Stimulated activated CD8-positive, alpha-beta memory T cell treated with anti-CD3 and anti-CD28 coated beads, Interleukin-2, amount 100 ng/mL, for 48 hours (primary cell): Measurements from ENCODE around the gene PDPK1.
"Not testable (repeated sequence)": the region's sequence is repeated elsewhere in the genome, so short reads cannot be mapped to it uniquely, and the experiment has no call there.

Source experiments
- DNase-seq, 2 donors: peaks; one replicate each; pipeline ENCODE4 v3.0.0-alpha.2; 2020; ENCODE audit warnings: low read depth in 2 of 2

Gene PDPK1

DNA sequence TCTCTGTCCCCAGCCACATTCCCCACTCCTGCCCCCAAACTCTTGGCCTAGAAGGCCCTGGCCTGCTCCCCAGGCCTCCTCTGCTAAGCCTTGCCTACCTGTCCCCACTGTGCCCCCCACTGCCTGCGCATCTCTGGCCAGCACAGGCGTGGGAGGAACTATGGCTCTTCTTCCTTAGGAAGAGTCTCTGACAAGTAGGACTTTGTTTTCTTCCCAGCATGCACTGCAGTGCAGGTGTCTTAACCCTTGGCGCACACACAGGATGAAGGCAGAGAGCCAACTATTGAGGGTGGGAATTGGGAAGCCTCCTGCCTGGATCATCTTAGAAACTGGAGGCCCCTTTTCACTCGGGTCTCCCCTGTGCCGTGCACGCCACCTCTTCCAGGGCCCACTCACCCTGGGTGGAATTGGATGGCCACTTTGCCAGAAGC lies 14.0 kb upstream of the PDPK1 start:
- no peak for DNase-seq

DNA sequence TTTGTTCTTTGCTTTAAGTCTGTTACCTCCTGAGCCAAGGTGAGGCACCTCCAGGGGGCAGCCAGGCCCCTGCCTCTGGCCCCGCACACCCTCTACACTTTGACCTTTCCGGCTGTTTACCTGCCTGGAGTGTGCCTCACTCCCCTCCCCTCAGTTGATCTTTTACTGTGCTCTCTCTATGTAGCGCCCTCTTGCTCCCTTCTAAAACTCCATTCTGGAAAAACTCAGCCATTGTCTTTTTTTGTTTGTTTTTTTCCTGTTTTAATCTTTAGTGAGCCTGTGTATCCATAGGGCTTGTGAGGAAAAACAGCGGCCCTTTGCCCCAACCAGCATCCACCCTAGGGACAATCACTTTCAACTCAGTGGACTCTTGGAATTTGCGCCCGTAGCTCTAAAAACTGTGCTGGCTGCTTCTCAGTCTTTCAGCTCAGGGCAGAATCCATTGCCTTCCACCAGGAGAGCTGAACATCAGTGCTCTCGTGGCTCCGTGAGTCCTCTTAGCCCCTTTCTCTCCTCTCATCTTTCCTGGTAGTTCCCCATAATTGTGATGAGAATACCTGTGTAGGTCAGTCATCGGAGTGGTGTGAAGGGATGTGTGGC lies 13.4 kb upstream of the PDPK1 start:
- no peak for DNase-seq

- DNase-seq, result no peak
Measured at GRCh38 chr16:2526135-2526534, 11.7 kb upstream of the PDPK1 start.

DNA sequence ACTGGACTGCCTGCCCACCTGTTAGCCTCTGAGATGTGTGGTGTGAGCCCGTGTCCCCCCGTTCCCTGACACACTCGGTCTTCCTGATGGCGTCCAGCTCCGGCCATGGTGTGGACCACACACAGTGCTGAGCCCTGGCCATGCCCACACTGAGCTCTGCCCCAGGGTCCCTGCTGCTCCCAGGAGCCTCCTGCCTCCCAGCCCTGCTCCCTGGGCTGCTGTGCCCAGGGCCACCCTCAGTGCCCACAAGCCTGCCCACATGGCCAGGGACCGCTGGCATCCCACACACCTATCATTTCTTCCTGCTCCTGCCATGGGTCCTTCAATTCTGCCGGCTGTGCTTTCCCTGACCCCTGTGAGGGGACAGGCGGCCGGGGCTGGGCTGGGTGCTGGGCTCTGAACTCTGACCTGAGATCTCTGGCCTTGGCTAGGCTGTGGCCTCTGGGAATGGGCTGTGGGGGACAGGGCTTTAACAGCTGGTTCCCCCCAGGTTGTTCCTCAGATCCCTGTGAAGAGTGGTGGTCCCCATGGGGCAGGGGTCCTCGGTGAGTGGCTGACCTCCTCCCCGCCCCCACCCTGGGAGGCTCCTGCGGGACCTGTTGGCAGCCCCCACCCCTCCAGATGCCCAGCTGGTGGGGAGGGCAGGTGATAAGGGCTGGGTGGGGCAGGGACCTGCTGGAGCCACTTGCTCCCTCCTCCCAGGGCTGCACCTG lies 10.6 kb upstream of the PDPK1 start:
- no peak for DNase-seq

DNA sequence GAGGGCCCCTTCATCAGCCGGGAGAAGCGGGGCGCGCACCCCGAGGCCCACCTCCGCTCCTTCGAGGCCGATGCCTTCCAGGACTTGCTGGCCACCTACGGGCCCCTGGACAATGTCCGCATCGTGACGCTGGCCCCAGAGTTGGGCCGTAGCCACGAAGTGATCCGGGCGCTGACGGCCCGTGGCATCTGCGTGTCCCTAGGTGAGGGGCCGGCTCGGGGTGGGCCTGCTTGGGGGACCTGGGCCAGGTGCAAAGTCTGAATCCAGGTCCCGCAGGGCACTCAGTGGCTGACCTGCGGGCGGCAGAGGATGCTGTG lies 10.1 kb upstream of the PDPK1 start:
- no peak for DNase-seq

- no peak for DNase-seq
Measured at GRCh38 chr16:2528161-2529060, 9.4 kb upstream of the PDPK1 start.

- DNase-seq, result no peak
Measured at GRCh38 chr16:2529061-2529931, 8.5 kb upstream of the PDPK1 start.

- DNase-seq, result no peak
Measured at GRCh38 chr16:2529961-2530628, 7.7 kb upstream of the PDPK1 start.

- DNase-seq, result no peak
Measured at GRCh38 chr16:2530629-2531318, 7.0 kb upstream of the PDPK1 start.

DNA sequence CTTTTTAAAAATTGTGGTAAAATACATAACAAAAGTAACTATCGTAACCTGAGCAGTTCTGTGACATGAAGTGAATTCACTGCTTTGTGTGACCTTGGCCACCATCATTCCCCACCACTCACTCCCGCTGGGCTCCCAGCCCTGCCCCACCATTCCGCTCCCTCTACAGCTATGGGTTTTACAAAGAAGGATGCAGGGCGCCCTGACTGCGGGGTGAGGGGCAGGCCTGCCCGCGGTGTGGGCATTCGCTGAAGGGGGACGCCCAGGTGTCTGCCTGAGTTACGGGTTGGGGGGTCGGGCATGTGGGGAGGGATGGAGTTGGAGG lies 6.5 kb upstream of the PDPK1 start, which contains the start of gene CEMP1:
CEMP1 (minus strand) TSS at position 38 of the 325 bp plus-strand sequence. CDS start 335 bp downstream, outside the sequence.
- DNase-seq, result no peak

DNA sequence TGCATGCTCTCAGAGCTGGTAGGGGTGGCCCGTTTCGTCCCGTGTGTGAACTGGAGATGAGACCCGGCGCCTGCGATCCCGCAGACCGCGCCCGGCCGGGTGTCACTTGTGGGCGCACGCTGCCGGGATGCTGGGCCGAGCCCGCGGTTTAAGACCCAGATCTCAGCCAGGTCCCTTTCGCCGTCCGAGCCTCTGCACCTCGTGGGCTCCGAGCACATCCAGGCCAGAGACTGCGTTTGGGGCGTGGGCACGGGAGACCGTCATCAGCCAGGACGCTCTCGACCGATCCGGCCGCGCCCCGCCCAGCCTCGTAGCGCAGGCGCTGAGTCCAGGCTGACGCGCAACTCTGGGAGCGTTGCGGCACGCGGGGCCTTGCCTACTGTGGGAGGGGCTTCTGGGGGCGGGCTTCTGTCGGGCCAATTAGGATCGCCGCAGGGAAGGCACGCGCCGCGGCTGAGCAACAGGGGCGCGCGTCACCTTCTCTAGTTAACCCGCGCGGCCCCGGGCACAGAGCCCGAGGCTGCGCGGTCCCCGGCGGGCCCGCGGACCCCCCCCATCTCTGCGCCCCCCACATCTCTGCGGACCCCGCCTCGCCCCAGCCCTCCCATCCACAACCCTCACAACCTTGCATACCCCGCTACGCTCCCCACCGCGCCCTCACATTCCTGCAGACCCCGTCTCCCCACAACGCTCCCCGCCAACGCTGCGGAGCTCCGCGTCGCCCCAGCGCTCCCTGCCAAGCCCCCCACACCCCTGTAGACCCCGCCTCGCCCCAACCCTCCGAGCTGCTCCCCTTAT lies 5.9 kb upstream of the PDPK1 start:
- peak; percentile 97 to 98 for DNase-seq

DNA sequence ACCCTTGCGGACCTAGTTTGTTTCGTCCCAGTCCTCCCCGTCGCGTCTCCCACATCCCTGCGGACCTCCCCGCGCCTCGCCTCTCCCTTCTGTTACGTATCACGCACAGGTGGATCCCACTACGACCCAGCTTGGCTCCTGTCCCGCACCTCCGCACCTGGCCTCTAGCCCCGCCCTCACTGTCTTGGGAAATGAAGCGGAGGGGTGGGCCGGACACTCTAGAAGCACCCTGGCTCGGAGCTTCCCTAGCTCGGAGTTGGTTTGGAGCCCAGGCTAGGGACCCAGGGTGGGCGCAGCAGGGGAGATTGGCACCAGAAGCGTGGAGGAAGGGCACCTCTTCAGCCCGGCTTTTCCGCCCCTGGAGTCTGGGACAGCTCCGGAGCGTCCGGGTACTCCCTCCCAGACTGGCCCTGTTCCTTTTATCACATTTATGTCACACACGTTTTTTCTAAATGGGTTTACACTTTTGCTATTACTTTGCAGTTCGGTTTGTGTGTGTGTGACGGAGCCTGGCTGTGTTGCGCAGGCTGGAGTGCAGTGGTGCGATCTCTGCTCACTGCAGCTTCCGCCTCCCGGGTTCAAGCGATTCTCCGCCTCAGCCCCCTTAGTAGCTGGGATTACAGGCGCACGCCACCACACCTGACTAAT lies 5.2 kb upstream of the PDPK1 start:
- peak; percentile 32 to 42 for DNase-seq

DNA sequence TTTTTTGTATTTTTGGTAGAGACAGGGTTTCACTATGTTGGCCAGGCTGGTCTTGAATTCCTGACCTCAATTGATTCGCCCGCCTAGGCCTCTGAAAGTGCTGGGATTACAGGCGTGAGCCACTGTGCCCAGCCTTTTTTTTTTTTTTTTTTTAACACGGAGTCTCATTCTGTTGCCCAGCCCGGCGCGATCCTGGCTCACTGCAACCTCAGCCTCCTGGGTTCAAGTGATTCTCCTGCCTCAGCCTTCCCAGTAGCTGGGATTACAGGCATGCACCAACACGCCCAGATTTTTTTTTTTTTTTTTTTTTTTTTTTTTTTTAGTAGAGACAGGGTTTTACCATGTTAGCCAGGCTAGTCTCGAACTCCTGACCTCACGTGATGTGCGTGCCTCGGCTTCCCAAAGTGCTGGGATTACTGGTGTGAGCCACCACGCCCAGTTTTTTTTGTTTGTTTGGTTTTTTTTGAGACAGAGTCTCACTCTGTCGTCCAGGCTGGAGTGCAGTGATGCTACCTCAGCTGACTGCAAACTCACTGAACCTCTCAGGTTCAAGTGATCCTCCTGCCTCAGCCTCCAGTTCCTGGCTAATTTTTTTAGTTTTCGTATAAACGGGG lies 4.6 kb upstream of the PDPK1 start:
- not testable (repeated sequence) for DNase-seq

- no peak for DNase-seq
Measured at GRCh38 chr16:2533912-2534311, 3.9 kb upstream of the PDPK1 start.

DNA sequence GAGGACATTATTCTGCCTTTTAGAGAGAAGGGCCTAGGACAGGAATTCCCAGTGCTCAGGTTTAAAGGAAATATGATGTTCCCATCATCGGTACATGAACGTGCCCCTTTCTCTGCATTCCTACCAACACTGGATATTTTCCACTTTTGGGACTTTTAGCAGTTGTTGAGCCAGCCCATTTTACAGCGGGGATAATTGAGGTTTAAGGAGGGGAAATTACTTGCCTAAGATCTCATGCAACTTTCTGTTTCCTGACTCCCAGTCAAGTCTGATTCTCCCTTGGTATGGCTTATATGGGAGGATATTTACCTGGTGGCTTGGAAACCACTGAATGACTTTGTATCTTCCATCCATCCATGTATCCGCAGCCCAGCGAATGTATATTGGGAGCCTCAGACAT lies 3.5 kb upstream of the PDPK1 start:
- not testable (repeated sequence) for DNase-seq

- DNase-seq, result no peak
Measured at GRCh38 chr16:2535625-2536013, 2.2 kb upstream of the PDPK1 start.

GRCh38 chr16:2539192-2539844 lies 1.5 kb downstream of the PDPK1 start:
- not testable (repeated sequence) for DNase-seq

DNA sequence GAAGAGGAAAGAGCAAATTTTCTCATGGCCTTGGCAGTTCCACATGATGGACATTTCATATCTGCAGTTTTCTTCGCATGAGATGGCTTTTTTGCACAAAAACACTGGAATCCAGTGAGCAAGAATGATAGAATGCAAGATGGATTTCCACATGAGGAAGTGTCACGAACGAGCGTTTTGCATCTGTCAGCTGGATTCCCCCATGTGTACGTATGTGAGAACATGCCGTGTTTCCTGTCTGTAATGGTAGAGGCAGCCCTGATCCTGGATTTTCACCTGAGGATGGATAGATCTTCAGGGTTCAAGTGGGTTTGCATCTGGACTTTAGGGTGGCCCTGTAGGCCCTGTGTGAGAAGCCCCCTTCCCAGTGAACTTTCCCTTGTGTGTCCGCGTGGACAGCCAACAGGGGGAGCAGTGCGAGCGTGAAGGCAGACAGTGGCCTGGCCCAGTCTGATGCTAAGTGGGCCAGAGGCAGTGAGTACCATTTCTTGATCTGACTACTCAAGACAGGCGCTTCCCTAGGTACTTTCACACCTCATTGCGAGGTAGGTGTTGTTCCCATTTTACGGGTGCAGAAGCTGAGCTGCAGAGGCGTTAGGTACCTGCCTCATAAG lies 2.1 kb downstream of the PDPK1 start:
- not testable (repeated sequence) for DNase-seq
